ENCODE measurements around the gene TREH. TPM values are rescaled to one million over a fixed set of nuclear protein-coding genes. Genes with fewer than 3 reads are reported as not detected.

Gene TREH
- total RNA-seq, 1 experiment from 2014 or later, result 0.15 TPM

GRCh38 chr11:118610225-118610772 lies 69.2 kb downstream of the TREH start (continued):
- no peak for TF ChIP-seq TCF7L2 (IDR thresholded peaks at IDR 0.05; ENCODE audit: borderline replicate concordance, extremely low read depth, insufficient read depth, insufficient read length)

- H3K27me3 ChIP-seq (ENCODE audit: insufficient read depth, low read length), result no peaks in the 10 kb centered on the region
- no peak overlapping the region for H3K9ac ChIP-seq (ENCODE audit: low read length)
- CTCF ChIA-PET, result interaction anchor here (0.7 to 2.6 kb wide), 5 partner anchors 8 to 80 kb away, joined by 3 to 10 read pairs (median 6); no protein-coding TSS in a partner anchor
- intact Hi-C loops (cut with micrococcal nuclease), result loop anchor here (5.0 kb wide), 1 partner anchor 462 kb away; no protein-coding TSS in a partner anchor
- H4K20me1 ChIP-seq (ENCODE audit: insufficient read depth), result no peaks in the 10 kb centered on the region
- no peak overlapping the region for H2AFZ ChIP-seq (ENCODE audit: low read depth, low read length, poor library complexity, severe bottlenecking)
- RAD21 ChIA-PET (ENCODE audit: low non-redundant PET in 1 of 2, low total read pairs in 2 of 2, uncharacterized antibody in 2 of 2, unreplicated experiment in 2 of 2), result interaction anchor here in 1 of 2 experiments (0.7 kb wide), 1 partner anchor 26 kb away, joined by 4 read pairs; no protein-coding TSS in a partner anchor
- H3K4me3 ChIP-seq (replicated peaks in 1 of 2; ENCODE audit: low read depth in 1 of 2, low read length in 2 of 2), result no peak overlapping the region
- no peaks in the 10 kb centered on the region for H3K9me2 ChIP-seq (ENCODE audit: insufficient read depth)
- peak overlapping the region; percentile 59; the same call in 1 of the 2 replicates for H3K27ac ChIP-seq (ENCODE audit: low read depth, low read length)
- no TSS peak for BruUV-seq (replicated peaks)
- H3K79me2 ChIP-seq (ENCODE audit: insufficient read depth, low read length), result no peaks in the 10 kb centered on the region
- no peaks in the 10 kb centered on the region for H3K9me3 ChIP-seq (ENCODE audit: control insufficient read depth in 1 of 2, insufficient read depth in 1 of 2, low read depth in 1 of 2, low read length in 2 of 2)
- H3K36me3 ChIP-seq (ENCODE audit: control insufficient read depth in 1 of 2, insufficient read depth in 2 of 2, low read length in 2 of 2), result no peaks in the 10 kb centered on the region
- ATAC-seq, result no peak
- POLR2A ChIA-PET, result interaction anchor here (3.5 kb wide), 1 partner anchor 12 kb away, joined by 19 read pairs; no protein-coding TSS in a partner anchor
- no peak for DNase-seq (ENCODE audit: low read depth, low spot score)
- peaks cover 12 to 35% of the 10 kb centered on the region in 2 experiments; a peak in 3 of 4 replicates for H3K4me1 ChIP-seq (ENCODE audit: control insufficient read depth in 1 of 2, insufficient read depth in 2 of 2, low read length in 2 of 2)
- no peak overlapping the region for H3K4me2 ChIP-seq (ENCODE audit: low read length)
- TF ChIP-seq REST (IDR thresholded peaks at IDR 0.05; ENCODE audit: low read depth) (no peak), FOSL1 (IDR thresholded peaks at IDR 0.05; ENCODE audit: low read depth) (no peak), CEBPB (IDR thresholded peaks at IDR 0.05; ENCODE audit: low read depth) (no peak), SIN3A (IDR thresholded peaks at IDR 0.05; ENCODE audit: low read depth) (no peak), CTCF (IDR thresholded peaks at IDR 0.05 in 2 of 3, conservative IDR thresholded peaks at IDR 0.05 in 1 of 3; ENCODE audit: borderline replicate concordance in 1 of 3, insufficient read depth in 1 of 3, low read depth in 2 of 3, low read length in 2 of 3) (no peak), ZNF274 (IDR thresholded peaks at IDR 0.05; ENCODE audit: low read depth, low read length) (no peak), ELF1 (IDR thresholded peaks at IDR 0.05; ENCODE audit: borderline replicate concordance, low read depth) (no peak), RAD21 (IDR thresholded peaks at IDR 0.05; ENCODE audit: low read depth) (no peak), JUND (IDR thresholded peaks at IDR 0.05) (no peak), POLR2A (IDR thresholded peaks at IDR 0.05; ENCODE audit: borderline replicate concordance, extremely low read depth, insufficient read depth, insufficient read length) (no peak), EZH2 (IDR thresholded peaks at IDR 0.05) (no peak), SRF (IDR thresholded peaks at IDR 0.05; ENCODE audit: low read depth) (no peak), TCF7L2 (IDR thresholded peaks at IDR 0.05; ENCODE audit: borderline replicate concordance, extremely low read depth, insufficient read depth, insufficient read length) (no peak), ZBTB33 (IDR thresholded peaks at IDR 0.05; ENCODE audit: extremely low read depth, insufficient replicate concordance, low read length) (no peak), CBX3 (IDR thresholded peaks at IDR 0.05; ENCODE audit: low read depth) (no peak)
Observed at GRCh38 chr11:118609380-118610224, 69.8 kb downstream of the TREH start.
